GM23248 (cell line): ENCODE measurements around the gene FOXE3.

Experiments
- EZH2 ChIP-seq: fragments of 200-600 bp; sonication (generic); IDR thresholded peaks from 2 replicates; pipeline ENCODE4 v1.6.1; 2018; ENCODE audit warnings: antibody characterized with exemption, mild to moderate bottlenecking; ENCODE audit not compliant: insufficient read depth, poor library complexity, severe bottlenecking
- EZH2phosphoT487 ChIP-seq: fragments of 200-600 bp; sonication (generic); IDR thresholded peaks from 2 replicates; pipeline ENCODE4 v1.6.1; 2018; ENCODE audit warnings: antibody characterized with exemption, moderate library complexity, mild to moderate bottlenecking, low read depth; ENCODE audit not compliant: insufficient read depth

- TF ChIP-seq EZH2 (no peak), EZH2phosphoT487 (no peak)
Measured at GRCh38 chr1:47386268-47386667, 29.8 kb upstream of the FOXE3 start.
